ENCODE results near the gene PSMF1. TPM values are rescaled to one million over a fixed set of nuclear protein-coding genes. Genes with fewer than 3 reads are reported as not detected.
A peak's percentile ranks its signal among the peaks of the same experiment; 100 is the strongest.

Gene PSMF1
- total and polyA plus RNA-seq, 4 donors: 43.6 to 126 (median 83.8) TPM

- no peak for TF ChIP-seq HNF4G (IDR thresholded peaks at IDR 0.05)
- no peak for TF ChIP-seq JUND (IDR thresholded peaks at IDR 0.05)
- no peak for TF ChIP-seq YY1 (IDR thresholded peaks at IDR 0.05)
- TF ChIP-seq ATF3 (IDR thresholded peaks at IDR 0.05): no peak
- no peak for TF ChIP-seq HNF4A (conservative IDR thresholded peaks at IDR 0.05)
- TF ChIP-seq FOXA2 (IDR thresholded peaks at IDR 0.05): no peak
- no peak for TF ChIP-seq FOXA1 (IDR thresholded peaks at IDR 0.05)
- TF ChIP-seq SP1 (IDR thresholded peaks at IDR 0.05): no peak
- TF ChIP-seq CTCF (IDR thresholded peaks at IDR 0.05; ENCODE audit: low read depth, low read length, missing input control): no peak
Measured at GRCh38 chr20:1102016-1102415, 16.4 kb upstream of the PSMF1 start (continued).

- DNase-seq (ENCODE audit: low spot score): no peak
- Histone ChIP-seq H3K4me3 (ENCODE audit: low read depth in 1 of 3, low read length in 3 of 3) (no peak overlapping the region), H3K4me1 (ENCODE audit: control insufficient read depth in 4 of 4, insufficient read depth in 4 of 4, low read length in 3 of 4) (no peaks in the 10 kb centered on the region), H3K36me3 (ENCODE audit: control insufficient read depth in 4 of 4, insufficient read depth in 3 of 4, low read depth in 1 of 4, low read length in 3 of 4) (no peaks in the 10 kb centered on the region), H3K27ac (ENCODE audit: low read depth in 1 of 2, low read length in 2 of 2) (no peak overlapping the region), H3K9me3 (ENCODE audit: control insufficient read depth in 4 of 4, low read length in 3 of 4) (no peaks in the 10 kb centered on the region), H3K27me3 (ENCODE audit: control insufficient read depth in 4 of 4, insufficient read depth in 4 of 4, low read length in 3 of 4) (no peaks in the 10 kb centered on the region), H3K9ac (ENCODE audit: low read depth in 1 of 2, low read length in 2 of 2) (no peak overlapping the region)
- no peak for TF ChIP-seq CTCF (IDR thresholded peaks at IDR 0.05; ENCODE audit: low read depth, low read length, missing input control)
- TF ChIP-seq FOXA2 (IDR thresholded peaks at IDR 0.05): no peak
- no peak for TF ChIP-seq TAF1 (conservative IDR thresholded peaks at IDR 0.05)
- no peak for TF ChIP-seq NR2F2 (IDR thresholded peaks at IDR 0.05)
- TF ChIP-seq MAX (IDR thresholded peaks at IDR 0.05): no peak
- 76% methylated on average over 3 of the region's 3 CpGs for WGBS
Measured at GRCh38 chr20:1103751-1104150, 14.7 kb upstream of the PSMF1 start.

GRCh38 chr20:1105599-1106194 lies 12.7 kb upstream of the PSMF1 start:
- Histone ChIP-seq H3K4me3 (ENCODE audit: low read depth in 1 of 3, low read length in 3 of 3) (no peak overlapping the region), H3K36me3 (ENCODE audit: control insufficient read depth in 4 of 4, insufficient read depth in 3 of 4, low read depth in 1 of 4, low read length in 3 of 4) (no peaks in the 10 kb centered on the region), H3K27me3 (ENCODE audit: control insufficient read depth in 4 of 4, insufficient read depth in 4 of 4, low read length in 3 of 4) (no peaks in the 10 kb centered on the region), H3K9me3 (ENCODE audit: control insufficient read depth in 4 of 4, low read length in 3 of 4) (no peaks in the 10 kb centered on the region), H3K27ac (ENCODE audit: low read depth in 1 of 2, low read length in 2 of 2) (no peak overlapping the region), H3K4me1 (ENCODE audit: control insufficient read depth in 4 of 4, insufficient read depth in 4 of 4, low read length in 3 of 4) (no peaks in the 10 kb centered on the region), H3K9ac (ENCODE audit: low read depth in 1 of 2, low read length in 2 of 2) (no peak overlapping the region)
- WGBS: 82% methylated on average over 6 of the region's 6 CpGs
- DNase-seq (ENCODE audit: low spot score): no peak
- TF ChIP-seq JUND (IDR thresholded peaks at IDR 0.05) (peak; percentile 91 to 93), REST (IDR thresholded peaks at IDR 0.05) (no peak), RXRA (IDR thresholded peaks at IDR 0.05) (peak; percentile 64 to 85), EGR1 (IDR thresholded peaks at IDR 0.05; ENCODE audit: low read depth in 2 of 2) (peak; percentile 40 to 88), TAF1 (conservative IDR thresholded peaks at IDR 0.05) (no peak), HNF4G (IDR thresholded peaks at IDR 0.05) (peak; percentile 77), NR2F2 (IDR thresholded peaks at IDR 0.05) (no peak), SP1 (IDR thresholded peaks at IDR 0.05) (peak; percentile 85), ZBTB33 (IDR thresholded peaks at IDR 0.05) (peak; percentile 40), HNF4A (conservative IDR thresholded peaks at IDR 0.05) (peak; percentile 89 to 93), FOXA1 (IDR thresholded peaks at IDR 0.05) (no peak), RAD21 (IDR thresholded peaks at IDR 0.05) (no peak), ATF3 (IDR thresholded peaks at IDR 0.05) (peak; percentile 53), YY1 (IDR thresholded peaks at IDR 0.05) (peak; percentile 40), MAX (IDR thresholded peaks at IDR 0.05) (peak; percentile 57), FOXA2 (IDR thresholded peaks at IDR 0.05) (no peak), GABPA (IDR thresholded peaks at IDR 0.05 in 1 of 2, conservative IDR thresholded peaks at IDR 0.05 in 1 of 2) (peak in 1 of 2 donors; percentile 10)
